ENCODE measurements around the gene JARID2. TPM values are rescaled to one million over a fixed set of nuclear protein-coding genes. Genes with fewer than 3 reads are reported as not detected.

The JARID2 gene
- total and polyA plus RNA-seq, 2 of the 13 experiments (the other 11 are each of a cell fraction or from before 2014, with no cell fraction given) = 7.5 to 10.3 TPM

DNA sequence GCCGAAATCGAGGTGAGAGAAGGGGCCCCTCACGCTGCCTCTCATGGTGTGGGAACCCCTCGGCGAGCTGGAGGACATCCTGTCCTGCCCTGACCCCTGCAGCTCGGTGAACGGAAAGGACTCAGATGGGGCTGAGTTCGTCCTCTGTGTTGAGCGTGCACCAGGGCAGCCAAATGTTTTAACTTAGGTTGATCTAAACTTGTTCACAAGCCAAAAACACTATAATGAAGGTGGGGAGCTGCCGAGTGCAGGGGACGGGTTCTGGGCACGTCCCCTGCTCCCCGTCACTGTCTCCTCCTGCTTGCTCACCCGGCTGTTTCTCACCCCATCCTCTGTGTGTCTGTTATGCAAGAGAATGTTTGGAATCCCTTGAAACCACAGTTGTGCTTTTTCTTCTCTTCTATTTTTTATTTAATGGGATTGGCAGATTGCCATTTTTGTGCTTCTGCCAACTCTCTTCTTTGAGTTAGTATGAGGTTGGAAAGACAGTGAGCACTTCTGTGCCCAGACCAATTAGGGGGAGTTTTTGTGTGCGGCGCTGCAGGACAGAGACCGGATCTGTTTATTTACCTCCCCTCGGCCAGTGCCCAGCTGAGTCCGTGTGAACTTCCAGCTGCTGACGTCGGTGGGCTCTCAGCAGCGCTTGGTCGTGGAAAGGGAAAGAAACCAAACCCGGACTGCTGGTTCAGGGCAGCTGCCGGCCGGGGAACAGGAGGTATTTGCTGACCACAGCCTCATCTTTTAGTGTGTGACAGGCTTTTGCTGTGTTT, 258.9 kb downstream of the JARID2 start (continued):
- no peak for TF ChIP-seq ZNF546 (CRISPR knock-in tag; conservative IDR thresholded peaks at IDR 0.05)
- TF ChIP-seq, protein P1, sequence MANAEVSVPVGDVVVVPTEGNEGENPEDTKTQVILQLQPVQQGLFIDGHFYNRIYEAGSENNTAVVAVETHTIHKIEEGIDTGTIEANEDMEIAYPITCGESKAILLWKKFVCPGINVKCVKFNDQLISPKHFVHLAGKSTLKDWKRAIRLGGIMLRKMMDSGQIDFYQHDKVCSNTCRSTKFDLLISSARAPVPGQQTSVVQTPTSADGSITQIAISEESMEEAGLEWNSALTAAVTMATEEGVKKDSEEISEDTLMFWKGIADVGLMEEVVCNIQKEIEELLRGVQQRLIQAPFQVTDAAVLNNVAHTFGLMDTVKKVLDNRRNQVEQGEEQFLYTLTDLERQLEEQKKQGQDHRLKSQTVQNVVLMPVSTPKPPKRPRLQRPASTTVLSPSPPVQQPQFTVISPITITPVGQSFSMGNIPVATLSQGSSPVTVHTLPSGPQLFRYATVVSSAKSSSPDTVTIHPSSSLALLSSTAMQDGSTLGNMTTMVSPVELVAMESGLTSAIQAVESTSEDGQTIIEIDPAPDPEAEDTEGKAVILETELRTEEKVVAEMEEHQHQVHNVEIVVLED (CRISPR knock-in tag; IDR thresholded peaks at IDR 0.05; ENCODE audit: borderline replicate concordance) = 0 out of 2 replicates have a peak, but pooled peaks have one; percentile 45
- TF ChIP-seq FOXA3 (CRISPR knock-in tag; IDR thresholded peaks at IDR 0.05) = peak; percentile 77
- TF ChIP-seq ZMAT3 (CRISPR knock-in tag; conservative IDR thresholded peaks at IDR 0.05) = no peak
- no peak for TF ChIP-seq GATAD1 (CRISPR knock-in tag; IDR thresholded peaks at IDR 0.05)
- TF ChIP-seq RFXAP (CRISPR knock-in tag; IDR thresholded peaks at IDR 0.05; ENCODE audit: borderline replicate concordance) = peak; percentile 37; the same call in 1 of the 2 replicates
- TF ChIP-seq NRL (CRISPR knock-in tag; IDR thresholded peaks at IDR 0.05; ENCODE audit: borderline replicate concordance) = no peak
- TF ChIP-seq ZBTB37 (CRISPR knock-in tag; IDR thresholded peaks at IDR 0.05) = no peak
- no peak for TF ChIP-seq ZNF124 (CRISPR knock-in tag; IDR thresholded peaks at IDR 0.05)
- 0 out of 2 replicates have a peak, but pooled peaks have one; percentile 7 for TF ChIP-seq ZBTB4 (CRISPR knock-in tag; IDR thresholded peaks at IDR 0.05; ENCODE audit: borderline replicate concordance)
- no peak; the same call in 1 of the 2 replicates for TF ChIP-seq ZSCAN9 (CRISPR knock-in tag; IDR thresholded peaks at IDR 0.05; ENCODE audit: borderline replicate concordance)
- TF ChIP-seq ZNF775 (CRISPR knock-in tag; IDR thresholded peaks at IDR 0.05; ENCODE audit: borderline replicate concordance) = no peak
- TF ChIP-seq ZNF589 (CRISPR knock-in tag; conservative IDR thresholded peaks at IDR 0.05) = no peak
- no peak for TF ChIP-seq ZNF251 (CRISPR knock-in tag; IDR thresholded peaks at IDR 0.05)
- no peak for TF ChIP-seq NFAT5 (CRISPR knock-in tag; IDR thresholded peaks at IDR 0.05)
- no peak for TF ChIP-seq ZNF253 (CRISPR knock-in tag; IDR thresholded peaks at IDR 0.05; ENCODE audit: borderline replicate concordance)
- TF ChIP-seq SETDB1 (CRISPR knock-in tag; IDR thresholded peaks at IDR 0.05; ENCODE audit: borderline replicate concordance) = no peak

Data from HepG2 (cell line).